ENCODE measurements around the gene PALLD.

GRCh38 chr4:168830777-168831512, 334.1 kb downstream of the PALLD start:
- no peak for TF ChIP-seq CTCF (IDR thresholded peaks at IDR 0.05; ENCODE audit: control extremely low read depth in 1 of 3, insufficient read depth in 1 of 3, low read depth in 1 of 3, low read length in 3 of 3)
- no peak for TF ChIP-seq TAF1 (IDR thresholded peaks at IDR 0.05; ENCODE audit: low read depth, low read length)
- no peak for TF ChIP-seq YY1 (IDR thresholded peaks at IDR 0.05; ENCODE audit: low read depth, low read length)
- TF ChIP-seq EP300 (IDR thresholded peaks at IDR 0.05; ENCODE audit: borderline replicate concordance in 1 of 2, low read depth in 2 of 2, low read length in 2 of 2): no peak
- no peak for TF ChIP-seq POLR2AphosphoS5 (IDR thresholded peaks at IDR 0.05; ENCODE audit: low read depth, low read length)
- no peak for TF ChIP-seq CEBPB (IDR thresholded peaks at IDR 0.05; ENCODE audit: low read depth, low read length)
- TF ChIP-seq JUND (IDR thresholded peaks at IDR 0.05; ENCODE audit: low read length): no peak

Measured in H1 (cell line).